Measurements from ENCODE around the gene GPRC5A. TPM values are rescaled to one million over a fixed set of nuclear protein-coding genes. Genes with fewer than 3 reads are reported as not detected.

GPRC5A gene
- total RNA-seq, 5 donors from 2014 or later (not counting 1 experiment from before 2014, with no cell fraction given) = 0.28 to 2.0 (median 1.4) TPM; not detected in 1

DNA sequence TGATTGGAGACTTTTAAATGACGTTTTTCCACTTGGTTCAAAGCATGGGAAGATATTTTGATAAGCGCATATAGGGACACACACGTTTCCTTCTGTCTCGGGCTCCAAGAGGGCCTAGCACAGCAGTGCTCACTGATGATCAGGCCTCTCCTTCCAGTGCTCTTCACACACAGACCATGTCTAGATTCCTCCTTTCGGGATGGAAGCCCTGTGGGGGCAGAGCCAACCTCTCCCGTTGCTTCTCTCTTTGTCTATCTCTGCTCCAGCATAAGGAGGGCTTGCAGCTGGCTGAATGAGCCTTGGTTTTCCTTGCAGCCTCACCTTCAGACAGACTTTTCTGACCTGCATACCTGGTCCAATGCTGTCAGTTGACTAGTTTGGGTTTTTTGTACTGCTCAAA, 38.3 kb downstream of the GPRC5A start:
- WGBS (ENCODE audit: insufficient coverage) = 82% methylated on average over 3 of the region's 6 CpGs
- H3K4me1 Mint-ChIP-seq = no peaks in the 10 kb centered on the region
- no peak overlapping the region for H3K4me3 ChIP-seq (ENCODE audit: control insufficient read depth in 1 of 2, extremely low read depth in 1 of 2, low read length in 1 of 2)
- H3K9me3 ChIP-seq = no peaks in the 10 kb centered on the region
- H3K27me3 Mint-ChIP-seq = peaks cover 0 to 4% of the 10 kb centered on the region in 2 donors
- DNase-seq = no peak
- H3K36me3 ChIP-seq (ENCODE audit: control insufficient read depth in 2 of 2, extremely low read depth in 1 of 2, insufficient read depth in 1 of 2, low read length in 1 of 2) = no peaks in the 10 kb centered on the region
- H3K9me3 Mint-ChIP-seq = no peaks in the 10 kb centered on the region
- POLR2A ChIA-PET = no interaction called here
- ATAC-seq (replicated peaks in 1 of 4) = no peak
- H3K27me3 ChIP-seq (replicated peaks in 1 of 2; ENCODE audit: control insufficient read depth in 2 of 2, extremely low read depth in 1 of 2, insufficient read depth in 2 of 2, low read length in 1 of 2) = peaks cover 0 to 8% of the 10 kb centered on the region in 2 experiments
- H3K36me3 Mint-ChIP-seq = peaks cover 4% of the 10 kb centered on the region
- CTCF ChIA-PET = interaction anchor here in 1 of 2 donors (1.0 kb wide), 1 partner anchor 12 kb away, joined by 3 read pairs; no protein-coding TSS in a partner anchor
- H3K4me3 Mint-ChIP-seq = no peak overlapping the region
- no peak overlapping the region for H3K27ac Mint-ChIP-seq
- no peaks in the 10 kb centered on the region for H3K4me1 ChIP-seq (ENCODE audit: control insufficient read depth in 1 of 2, extremely low read depth in 1 of 2, insufficient read depth in 2 of 2, low read length in 2 of 2)
- H3K27ac ChIP-seq (ENCODE audit: low read length) = no peak overlapping the region

DNA sequence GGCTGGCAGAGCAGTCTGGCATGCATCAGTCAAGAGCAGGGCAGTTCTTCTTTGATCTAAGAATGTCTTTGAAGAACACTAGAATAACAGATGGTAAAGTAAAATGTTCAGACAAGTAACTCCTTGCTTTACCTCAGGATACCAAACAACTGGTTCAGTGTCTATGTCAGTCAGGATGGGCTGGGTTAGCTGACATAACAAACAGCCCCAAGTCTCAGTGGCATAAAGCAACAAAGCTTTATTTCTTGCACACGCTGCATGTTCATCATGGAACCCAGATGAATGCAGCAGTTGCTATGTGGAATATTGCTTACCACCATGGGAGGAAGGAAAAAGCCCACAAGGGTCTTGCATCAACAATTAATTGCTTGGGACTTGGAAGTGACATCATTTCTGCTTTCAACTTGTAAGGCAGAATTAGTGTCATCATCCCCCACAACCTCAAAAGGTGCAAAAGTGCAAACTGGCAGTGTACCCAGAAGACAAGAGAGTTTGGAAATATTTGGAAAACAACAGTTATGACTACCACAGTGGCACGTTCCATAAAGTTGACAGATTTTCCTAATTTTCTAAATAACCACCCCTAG, 39.4 kb downstream of the GPRC5A start:
- H3K9me3 Mint-ChIP-seq = no peaks in the 10 kb centered on the region
- peaks cover 0 to 8% of the 10 kb centered on the region in 2 experiments for H3K27me3 ChIP-seq (replicated peaks in 1 of 2; ENCODE audit: control insufficient read depth in 2 of 2, extremely low read depth in 1 of 2, insufficient read depth in 2 of 2, low read length in 1 of 2)
- H3K4me3 Mint-ChIP-seq = no peak overlapping the region
- POLR2A ChIA-PET = interaction anchor here in 1 of 2 donors (0.6 kb wide), 1 partner anchor 514 kb away, joined by 5 read pairs; no protein-coding TSS in a partner anchor
- DNase-seq (no peak), ATAC-seq (replicated peaks in 1 of 4) (no peak)
- no peaks in the 10 kb centered on the region for H3K4me1 Mint-ChIP-seq
- no peaks in the 10 kb centered on the region for H3K27me3 Mint-ChIP-seq
- 100% methylated on average over 1 of the region's 2 CpGs for WGBS (ENCODE audit: insufficient coverage)
- CTCF ChIA-PET = interaction anchor here in 1 of 2 donors (0.7 to 1.0 kb wide), 2 partner anchors 13 to 94 kb away, joined by 3 read pairs; no protein-coding TSS in a partner anchor
- H3K36me3 ChIP-seq (ENCODE audit: control insufficient read depth in 2 of 2, extremely low read depth in 1 of 2, insufficient read depth in 1 of 2, low read length in 1 of 2) = no peaks in the 10 kb centered on the region
- no peak overlapping the region for H3K27ac Mint-ChIP-seq
- no peak overlapping the region for H3K4me3 ChIP-seq (ENCODE audit: control insufficient read depth in 1 of 2, extremely low read depth in 1 of 2, low read length in 1 of 2)
- no peaks in the 10 kb centered on the region for H3K4me1 ChIP-seq (ENCODE audit: control insufficient read depth in 1 of 2, extremely low read depth in 1 of 2, insufficient read depth in 2 of 2, low read length in 2 of 2)
- peaks cover 4% of the 10 kb centered on the region for H3K36me3 Mint-ChIP-seq
- no peaks in the 10 kb centered on the region for H3K9me3 ChIP-seq
- H3K27ac ChIP-seq (ENCODE audit: low read length) = no peak overlapping the region

DNA sequence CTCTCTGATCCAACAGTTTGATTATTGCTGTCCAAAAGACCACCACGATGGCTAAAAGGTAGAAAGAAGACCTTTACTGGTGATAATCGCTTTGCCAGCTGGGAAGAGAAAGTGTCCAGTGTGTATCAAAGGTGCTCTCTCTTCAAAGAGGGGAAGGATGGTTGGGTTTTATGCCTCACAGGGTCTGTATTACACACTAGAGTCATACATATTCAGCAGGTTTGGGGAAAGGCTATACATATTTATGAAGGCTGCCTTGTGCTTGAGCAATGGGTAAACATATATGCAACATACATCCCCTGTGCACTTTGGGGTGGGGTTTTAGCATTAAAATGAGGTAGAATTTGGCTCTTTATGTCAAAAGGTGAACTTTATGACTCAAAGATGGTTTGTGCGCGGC, 42.4 kb downstream of the GPRC5A start:
- ChIA-PET CTCF (no interaction called here), POLR2A (interaction anchor here in 1 of 2 donors (0.7 kb wide), 2 partner anchors 41 to 295 kb away, joined by 3 to 5 read pairs; no protein-coding TSS in a partner anchor)
- H3K27me3 Mint-ChIP-seq = peaks cover 0 to 7% of the 10 kb centered on the region in 2 donors

DNA sequence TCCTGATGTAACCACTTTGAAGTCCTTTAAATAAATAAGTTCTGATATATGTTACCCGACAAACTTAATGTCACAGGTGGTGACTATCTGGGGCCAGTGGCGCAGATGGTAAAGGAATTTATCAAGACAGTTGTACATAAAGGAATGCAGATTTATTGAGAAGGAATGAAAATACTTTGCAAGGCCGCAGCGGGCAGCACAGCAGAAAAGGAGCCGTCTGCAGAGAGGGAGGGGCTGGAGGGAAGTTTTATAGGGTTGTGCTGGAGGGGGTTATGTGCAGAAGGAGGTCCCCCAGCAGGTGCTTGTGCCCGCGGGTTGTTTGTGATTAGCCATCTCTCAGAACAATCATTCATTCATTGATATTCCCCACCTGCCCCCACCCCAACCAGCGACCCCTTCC, 43.2 kb downstream of the GPRC5A start:
- H3K36me3 Mint-ChIP-seq = peaks cover 4% of the 10 kb centered on the region
- ChIA-PET POLR2A (no interaction called here), CTCF (interaction anchor here in 1 of 2 donors (0.6 kb wide), 1 partner anchor 57 kb away, joined by 3 read pairs; no protein-coding TSS in a partner anchor)
- H3K9me3 Mint-ChIP-seq = no peaks in the 10 kb centered on the region
- no peak overlapping the region for H3K27ac Mint-ChIP-seq
- ATAC-seq (replicated peaks in 1 of 4) = no peak
- Histone ChIP-seq H3K4me3 (ENCODE audit: control insufficient read depth in 1 of 2, extremely low read depth in 1 of 2, low read length in 1 of 2) (no peak overlapping the region), H3K36me3 (ENCODE audit: control insufficient read depth in 2 of 2, extremely low read depth in 1 of 2, insufficient read depth in 1 of 2, low read length in 1 of 2) (no peaks in the 10 kb centered on the region), H3K27ac (ENCODE audit: low read length) (no peak overlapping the region), H3K27me3 (replicated peaks in 1 of 2; ENCODE audit: control insufficient read depth in 2 of 2, extremely low read depth in 1 of 2, insufficient read depth in 2 of 2, low read length in 1 of 2) (peaks cover 0 to 3% of the 10 kb centered on the region in 2 experiments), H3K9me3 (no peaks in the 10 kb centered on the region), H3K4me1 (ENCODE audit: control insufficient read depth in 1 of 2, extremely low read depth in 1 of 2, insufficient read depth in 2 of 2, low read length in 2 of 2) (no peaks in the 10 kb centered on the region)
- H3K4me3 Mint-ChIP-seq = no peak overlapping the region
- no peaks in the 10 kb centered on the region for H3K4me1 Mint-ChIP-seq
- DNase-seq = no peak
- 91% methylated on average over 4 of the region's 8 CpGs for WGBS (ENCODE audit: insufficient coverage)
- peaks cover 0 to 7% of the 10 kb centered on the region in 2 donors for H3K27me3 Mint-ChIP-seq

More for the DNA sequence above, 42.4 kb downstream of the GPRC5A start:
- no peak overlapping the region for H3K4me3 Mint-ChIP-seq
- DNase-seq = no peak
- no peak overlapping the region for H3K27ac Mint-ChIP-seq
- Histone ChIP-seq H3K36me3 (ENCODE audit: control insufficient read depth in 2 of 2, extremely low read depth in 1 of 2, insufficient read depth in 1 of 2, low read length in 1 of 2) (no peaks in the 10 kb centered on the region), H3K4me1 (ENCODE audit: control insufficient read depth in 1 of 2, extremely low read depth in 1 of 2, insufficient read depth in 2 of 2, low read length in 2 of 2) (no peaks in the 10 kb centered on the region), H3K4me3 (ENCODE audit: control insufficient read depth in 1 of 2, extremely low read depth in 1 of 2, low read length in 1 of 2) (no peak overlapping the region), H3K9me3 (no peaks in the 10 kb centered on the region), H3K27me3 (replicated peaks in 1 of 2; ENCODE audit: control insufficient read depth in 2 of 2, extremely low read depth in 1 of 2, insufficient read depth in 2 of 2, low read length in 1 of 2) (peaks cover 0 to 3% of the 10 kb centered on the region in 2 experiments), H3K27ac (ENCODE audit: low read length) (no peak overlapping the region)
- ATAC-seq (replicated peaks in 1 of 4) = no peak
- WGBS (ENCODE audit: insufficient coverage) = 85% methylated on average over 3 of the region's 4 CpGs
- no peaks in the 10 kb centered on the region for H3K4me1 Mint-ChIP-seq
- H3K9me3 Mint-ChIP-seq = no peaks in the 10 kb centered on the region
- peaks cover 4% of the 10 kb centered on the region for H3K36me3 Mint-ChIP-seq

DNA sequence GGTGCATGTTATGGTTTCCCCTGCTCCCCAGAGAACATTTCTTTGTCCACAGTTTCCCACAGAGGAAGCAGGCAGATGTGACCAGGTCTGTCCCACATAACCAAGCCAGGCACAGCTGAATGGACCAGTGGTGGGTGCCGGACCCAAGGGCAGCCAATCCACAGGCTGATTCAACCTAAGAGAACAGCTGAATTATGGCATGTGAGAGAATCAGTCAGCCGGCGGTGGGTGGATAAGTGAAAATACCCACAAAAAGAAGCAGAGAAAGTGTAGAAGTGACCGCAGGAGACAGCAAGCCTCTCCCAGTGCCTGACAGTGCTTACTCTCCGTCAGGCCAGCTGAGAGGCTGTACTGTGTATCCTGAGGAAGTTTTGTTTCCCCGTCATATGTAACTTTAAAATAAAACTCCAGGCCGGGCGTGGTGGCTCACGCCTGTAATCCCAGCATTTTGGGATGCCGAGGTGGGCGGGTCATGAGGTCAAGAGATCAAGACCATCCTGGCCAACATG, 45.7 kb downstream of the GPRC5A start:
- ATAC-seq (replicated peaks in 1 of 4) (no peak), DNase-seq (no peak)
- ChIA-PET POLR2A (no interaction called here), CTCF (no interaction called here)
- Mint-ChIP-seq H3K4me1 (no peaks in the 10 kb centered on the region), H3K27ac (no peak overlapping the region), H3K36me3 (no peaks in the 10 kb centered on the region), H3K27me3 (peaks cover 0 to 7% of the 10 kb centered on the region in 2 donors), H3K4me3 (no peak overlapping the region), H3K9me3 (no peaks in the 10 kb centered on the region)
- WGBS (ENCODE audit: insufficient coverage) = 93% methylated on average over 8 of the region's 11 CpGs
- no peaks in the 10 kb centered on the region for H3K9me3 ChIP-seq
- no peaks in the 10 kb centered on the region for H3K36me3 ChIP-seq (ENCODE audit: control insufficient read depth in 2 of 2, extremely low read depth in 1 of 2, insufficient read depth in 1 of 2, low read length in 1 of 2)
- no peaks in the 10 kb centered on the region for H3K4me1 ChIP-seq (ENCODE audit: control insufficient read depth in 1 of 2, extremely low read depth in 1 of 2, insufficient read depth in 2 of 2, low read length in 2 of 2)
- peaks cover 0 to 3% of the 10 kb centered on the region in 2 experiments for H3K27me3 ChIP-seq (replicated peaks in 1 of 2; ENCODE audit: control insufficient read depth in 2 of 2, extremely low read depth in 1 of 2, insufficient read depth in 2 of 2, low read length in 1 of 2)
- no peak overlapping the region for H3K27ac ChIP-seq (ENCODE audit: low read length)
- no peak overlapping the region for H3K4me3 ChIP-seq (ENCODE audit: control insufficient read depth in 1 of 2, extremely low read depth in 1 of 2, low read length in 1 of 2)

DNA sequence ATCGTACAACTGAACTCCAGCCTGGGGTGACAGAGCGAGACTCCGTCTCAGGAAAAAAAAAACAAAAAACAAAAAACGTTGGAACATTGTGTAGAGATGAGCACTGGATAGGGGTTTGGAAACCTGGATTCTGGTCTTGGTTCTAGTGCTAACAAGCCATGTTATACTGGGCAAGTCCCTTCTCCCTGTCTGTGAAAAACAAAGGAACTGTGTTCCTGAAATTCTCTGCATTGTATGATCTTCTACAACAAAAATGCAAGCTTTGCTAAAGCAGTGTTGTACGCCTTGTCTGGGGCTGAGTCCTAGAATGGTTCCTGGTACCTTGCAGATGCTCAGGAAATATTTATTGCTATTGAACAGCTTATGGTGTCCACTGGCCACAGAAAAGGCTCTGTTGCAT, 47.2 kb downstream of the GPRC5A start:
- H3K4me1 Mint-ChIP-seq = no peaks in the 10 kb centered on the region
- ATAC-seq (replicated peaks in 1 of 4) (no peak), DNase-seq (no peak)
- Histone ChIP-seq H3K27me3 (replicated peaks in 1 of 2; ENCODE audit: control insufficient read depth in 2 of 2, extremely low read depth in 1 of 2, insufficient read depth in 2 of 2, low read length in 1 of 2) (peaks cover 0 to 3% of the 10 kb centered on the region in 2 experiments), H3K36me3 (ENCODE audit: control insufficient read depth in 2 of 2, extremely low read depth in 1 of 2, insufficient read depth in 1 of 2, low read length in 1 of 2) (no peaks in the 10 kb centered on the region), H3K4me1 (ENCODE audit: control insufficient read depth in 1 of 2, extremely low read depth in 1 of 2, insufficient read depth in 2 of 2, low read length in 2 of 2) (no peaks in the 10 kb centered on the region), H3K27ac (ENCODE audit: low read length) (no peak overlapping the region), H3K4me3 (ENCODE audit: control insufficient read depth in 1 of 2, extremely low read depth in 1 of 2, low read length in 1 of 2) (no peak overlapping the region), H3K9me3 (no peaks in the 10 kb centered on the region)
- H3K36me3 Mint-ChIP-seq = no peaks in the 10 kb centered on the region
- peaks cover 0 to 7% of the 10 kb centered on the region in 2 donors for H3K27me3 Mint-ChIP-seq
- no peak overlapping the region for H3K27ac Mint-ChIP-seq
- no peak overlapping the region for H3K4me3 Mint-ChIP-seq
- ChIA-PET CTCF (no interaction called here), POLR2A (no interaction called here)
- H3K9me3 Mint-ChIP-seq = no peaks in the 10 kb centered on the region
- whole genome bisulfite sequencing (ENCODE audit: insufficient coverage) = 86% methylated on average over 4 of the region's 5 CpGs

All from T-cell (primary cell).